ENCODE data around the gene ANKRD55.

The ANKRD55 gene

DNA sequence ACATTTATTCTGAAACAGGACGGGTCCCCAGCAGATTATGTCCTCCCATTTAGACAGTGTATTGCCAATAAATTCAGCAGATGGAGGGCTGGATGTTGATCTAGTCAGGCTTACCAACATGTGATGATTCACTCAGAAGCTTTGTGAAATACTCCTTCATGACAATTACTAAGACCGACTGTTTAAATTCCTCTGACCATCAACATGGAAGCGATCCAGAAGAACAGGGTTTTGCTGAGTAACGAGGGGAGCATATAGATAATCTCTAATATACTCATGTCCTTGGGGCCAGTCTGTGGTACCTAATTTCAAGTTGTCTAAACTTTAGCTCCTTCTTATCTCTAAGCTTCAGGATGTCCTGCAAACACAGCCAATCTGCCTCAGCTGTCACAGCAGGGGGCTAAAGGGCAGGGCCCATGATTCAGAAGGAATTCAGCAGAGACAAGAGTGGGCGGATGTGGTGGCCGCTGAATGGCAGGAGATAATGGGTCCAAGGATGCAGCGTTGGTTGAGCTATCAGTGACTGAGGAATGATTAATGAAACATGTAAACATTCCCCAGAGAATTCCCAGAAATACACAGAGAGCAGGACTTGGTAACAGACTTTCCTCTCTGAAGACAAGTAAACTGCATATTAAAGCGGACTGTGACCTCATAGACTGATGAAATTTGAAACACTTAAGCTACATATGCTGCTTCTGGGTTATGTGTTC is 109.4 kb downstream of the ANKRD55 start (continued):
- TF ChIP-seq, protein P1, sequence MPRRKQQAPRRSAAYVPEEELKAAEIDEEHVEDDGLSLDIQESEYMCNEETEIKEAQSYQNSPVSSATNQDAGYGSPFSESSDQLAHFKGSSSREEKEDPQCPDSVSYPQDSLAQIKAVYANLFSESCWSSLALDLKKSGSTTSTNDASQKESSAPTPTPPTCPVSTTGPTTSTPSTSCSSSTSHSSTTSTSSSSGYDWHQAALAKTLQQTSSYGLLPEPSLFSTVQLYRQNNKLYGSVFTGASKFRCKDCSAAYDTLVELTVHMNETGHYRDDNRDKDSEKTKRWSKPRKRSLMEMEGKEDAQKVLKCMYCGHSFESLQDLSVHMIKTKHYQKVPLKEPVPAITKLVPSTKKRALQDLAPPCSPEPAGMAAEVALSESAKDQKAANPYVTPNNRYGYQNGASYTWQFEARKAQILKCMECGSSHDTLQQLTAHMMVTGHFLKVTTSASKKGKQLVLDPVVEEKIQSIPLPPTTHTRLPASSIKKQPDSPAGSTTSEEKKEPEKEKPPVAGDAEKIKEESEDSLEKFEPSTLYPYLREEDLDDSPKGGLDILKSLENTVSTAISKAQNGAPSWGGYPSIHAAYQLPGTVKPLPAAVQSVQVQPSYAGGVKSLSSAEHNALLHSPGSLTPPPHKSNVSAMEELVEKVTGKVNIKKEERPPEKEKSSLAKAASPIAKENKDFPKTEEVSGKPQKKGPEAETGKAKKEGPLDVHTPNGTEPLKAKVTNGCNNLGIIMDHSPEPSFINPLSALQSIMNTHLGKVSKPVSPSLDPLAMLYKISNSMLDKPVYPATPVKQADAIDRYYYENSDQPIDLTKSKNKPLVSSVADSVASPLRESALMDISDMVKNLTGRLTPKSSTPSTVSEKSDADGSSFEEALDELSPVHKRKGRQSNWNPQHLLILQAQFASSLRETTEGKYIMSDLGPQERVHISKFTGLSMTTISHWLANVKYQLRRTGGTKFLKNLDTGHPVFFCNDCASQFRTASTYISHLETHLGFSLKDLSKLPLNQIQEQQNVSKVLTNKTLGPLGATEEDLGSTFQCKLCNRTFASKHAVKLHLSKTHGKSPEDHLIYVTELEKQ (tag by site-specific recombination; IDR thresholded peaks at IDR 0.05; ENCODE audit: borderline replicate concordance) = peak; percentile 90
- TF ChIP-seq, protein P2, sequence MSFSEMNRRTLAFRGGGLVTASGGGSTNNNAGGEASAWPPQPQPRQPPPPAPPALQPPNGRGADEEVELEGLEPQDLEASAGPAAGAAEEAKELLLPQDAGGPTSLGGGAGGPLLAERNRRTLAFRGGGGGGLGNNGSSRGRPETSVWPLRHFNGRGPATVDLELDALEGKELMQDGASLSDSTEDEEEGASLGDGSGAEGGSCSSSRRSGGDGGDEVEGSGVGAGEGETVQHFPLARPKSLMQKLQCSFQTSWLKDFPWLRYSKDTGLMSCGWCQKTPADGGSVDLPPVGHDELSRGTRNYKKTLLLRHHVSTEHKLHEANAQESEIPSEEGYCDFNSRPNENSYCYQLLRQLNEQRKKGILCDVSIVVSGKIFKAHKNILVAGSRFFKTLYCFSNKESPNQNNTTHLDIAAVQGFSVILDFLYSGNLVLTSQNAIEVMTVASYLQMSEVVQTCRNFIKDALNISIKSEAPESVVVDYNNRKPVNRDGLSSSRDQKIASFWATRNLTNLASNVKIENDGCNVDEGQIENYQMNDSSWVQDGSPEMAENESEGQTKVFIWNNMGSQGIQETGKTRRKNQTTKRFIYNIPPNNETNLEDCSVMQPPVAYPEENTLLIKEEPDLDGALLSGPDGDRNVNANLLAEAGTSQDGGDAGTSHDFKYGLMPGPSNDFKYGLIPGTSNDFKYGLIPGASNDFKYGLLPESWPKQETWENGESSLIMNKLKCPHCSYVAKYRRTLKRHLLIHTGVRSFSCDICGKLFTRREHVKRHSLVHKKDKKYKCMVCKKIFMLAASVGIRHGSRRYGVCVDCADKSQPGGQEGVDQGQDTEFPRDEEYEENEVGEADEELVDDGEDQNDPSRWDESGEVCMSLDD (tag by site-specific recombination; IDR thresholded peaks at IDR 0.05) = peak; percentile 40; the same call in 1 of the 2 replicates
- peak; percentile 38; the same call in 1 of the 2 replicates for TF ChIP-seq ZNF76 (tag by site-specific recombination; IDR thresholded peaks at IDR 0.05; ENCODE audit: borderline replicate concordance, low read depth)
- peak; percentile 94 for TF ChIP-seq KLF7 (tag by site-specific recombination; IDR thresholded peaks at IDR 0.05; ENCODE audit: borderline replicate concordance)
- 0 out of 2 replicates have a peak, but pooled peaks have one; percentile 39 for TF ChIP-seq ZNF335 (tag by site-specific recombination; conservative IDR thresholded peaks at IDR 0.05)
- TF ChIP-seq, protein P3, sequence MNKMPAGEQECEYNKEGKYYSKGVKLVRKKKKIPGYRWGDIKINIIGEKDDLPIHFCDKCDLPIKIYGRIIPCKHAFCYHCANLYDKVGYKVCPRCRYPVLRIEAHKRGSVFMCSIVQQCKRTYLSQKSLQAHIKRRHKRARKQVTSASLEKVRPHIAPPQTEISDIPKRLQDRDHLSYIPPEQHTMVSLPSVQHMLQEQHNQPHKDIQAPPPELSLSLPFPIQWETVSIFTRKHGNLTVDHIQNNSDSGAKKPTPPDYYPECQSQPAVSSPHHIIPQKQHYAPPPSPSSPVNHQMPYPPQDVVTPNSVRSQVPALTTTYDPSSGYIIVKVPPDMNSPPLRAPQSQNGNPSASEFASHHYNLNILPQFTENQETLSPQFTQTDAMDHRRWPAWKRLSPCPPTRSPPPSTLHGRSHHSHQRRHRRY (tag by site-specific recombination; IDR thresholded peaks at IDR 0.05) = 0 out of 2 replicates have a peak, but pooled peaks have one; percentile 38
- peak; percentile 97 for TF ChIP-seq ZNF366 (tag by site-specific recombination; conservative IDR thresholded peaks at IDR 0.05)
- peak; percentile 27; the same call in 1 of the 2 replicates for TF ChIP-seq ZNF146 (tag by site-specific recombination; IDR thresholded peaks at IDR 0.05)
- TF ChIP-seq, protein P4, sequence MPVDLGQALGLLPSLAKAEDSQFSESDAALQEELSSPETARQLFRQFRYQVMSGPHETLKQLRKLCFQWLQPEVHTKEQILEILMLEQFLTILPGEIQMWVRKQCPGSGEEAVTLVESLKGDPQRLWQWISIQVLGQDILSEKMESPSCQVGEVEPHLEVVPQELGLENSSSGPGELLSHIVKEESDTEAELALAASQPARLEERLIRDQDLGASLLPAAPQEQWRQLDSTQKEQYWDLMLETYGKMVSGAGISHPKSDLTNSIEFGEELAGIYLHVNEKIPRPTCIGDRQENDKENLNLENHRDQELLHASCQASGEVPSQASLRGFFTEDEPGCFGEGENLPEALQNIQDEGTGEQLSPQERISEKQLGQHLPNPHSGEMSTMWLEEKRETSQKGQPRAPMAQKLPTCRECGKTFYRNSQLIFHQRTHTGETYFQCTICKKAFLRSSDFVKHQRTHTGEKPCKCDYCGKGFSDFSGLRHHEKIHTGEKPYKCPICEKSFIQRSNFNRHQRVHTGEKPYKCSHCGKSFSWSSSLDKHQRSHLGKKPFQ (tag by site-specific recombination; IDR thresholded peaks at IDR 0.05) = peak; percentile 68; the same call in 1 of the 2 replicates
- TF ChIP-seq ZNF558 (tag by site-specific recombination; IDR thresholded peaks at IDR 0.05) = peak; percentile 90
- TF ChIP-seq ZNF174 (tag by site-specific recombination; IDR thresholded peaks at IDR 0.05) = no peak
- TF ChIP-seq ZNF707 (tag by site-specific recombination; IDR thresholded peaks at IDR 0.05) = no peak
- TF ChIP-seq GLIS2 (tag by site-specific recombination; IDR thresholded peaks at IDR 0.05) = peak; percentile 61
- peak; percentile 62; the same call in 1 of the 2 replicates for TF ChIP-seq SCRT2 (tag by site-specific recombination; IDR thresholded peaks at IDR 0.05)
- TF ChIP-seq ZNF664 (tag by site-specific recombination; IDR thresholded peaks at IDR 0.05) = no peak
- TF ChIP-seq, protein P5, sequence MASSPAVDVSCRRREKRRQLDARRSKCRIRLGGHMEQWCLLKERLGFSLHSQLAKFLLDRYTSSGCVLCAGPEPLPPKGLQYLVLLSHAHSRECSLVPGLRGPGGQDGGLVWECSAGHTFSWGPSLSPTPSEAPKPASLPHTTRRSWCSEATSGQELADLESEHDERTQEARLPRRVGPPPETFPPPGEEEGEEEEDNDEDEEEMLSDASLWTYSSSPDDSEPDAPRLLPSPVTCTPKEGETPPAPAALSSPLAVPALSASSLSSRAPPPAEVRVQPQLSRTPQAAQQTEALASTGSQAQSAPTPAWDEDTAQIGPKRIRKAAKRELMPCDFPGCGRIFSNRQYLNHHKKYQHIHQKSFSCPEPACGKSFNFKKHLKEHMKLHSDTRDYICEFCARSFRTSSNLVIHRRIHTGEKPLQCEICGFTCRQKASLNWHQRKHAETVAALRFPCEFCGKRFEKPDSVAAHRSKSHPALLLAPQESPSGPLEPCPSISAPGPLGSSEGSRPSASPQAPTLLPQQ (tag by site-specific recombination; IDR thresholded peaks at IDR 0.05) = peak; percentile 94
- TF ChIP-seq, protein P6, sequence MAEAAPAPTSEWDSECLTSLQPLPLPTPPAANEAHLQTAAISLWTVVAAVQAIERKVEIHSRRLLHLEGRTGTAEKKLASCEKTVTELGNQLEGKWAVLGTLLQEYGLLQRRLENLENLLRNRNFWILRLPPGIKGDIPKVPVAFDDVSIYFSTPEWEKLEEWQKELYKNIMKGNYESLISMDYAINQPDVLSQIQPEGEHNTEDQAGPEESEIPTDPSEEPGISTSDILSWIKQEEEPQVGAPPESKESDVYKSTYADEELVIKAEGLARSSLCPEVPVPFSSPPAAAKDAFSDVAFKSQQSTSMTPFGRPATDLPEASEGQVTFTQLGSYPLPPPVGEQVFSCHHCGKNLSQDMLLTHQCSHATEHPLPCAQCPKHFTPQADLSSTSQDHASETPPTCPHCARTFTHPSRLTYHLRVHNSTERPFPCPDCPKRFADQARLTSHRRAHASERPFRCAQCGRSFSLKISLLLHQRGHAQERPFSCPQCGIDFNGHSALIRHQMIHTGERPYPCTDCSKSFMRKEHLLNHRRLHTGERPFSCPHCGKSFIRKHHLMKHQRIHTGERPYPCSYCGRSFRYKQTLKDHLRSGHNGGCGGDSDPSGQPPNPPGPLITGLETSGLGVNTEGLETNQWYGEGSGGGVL (tag by site-specific recombination; IDR thresholded peaks at IDR 0.05) = peak; percentile 60
- TF ChIP-seq, protein P7, sequence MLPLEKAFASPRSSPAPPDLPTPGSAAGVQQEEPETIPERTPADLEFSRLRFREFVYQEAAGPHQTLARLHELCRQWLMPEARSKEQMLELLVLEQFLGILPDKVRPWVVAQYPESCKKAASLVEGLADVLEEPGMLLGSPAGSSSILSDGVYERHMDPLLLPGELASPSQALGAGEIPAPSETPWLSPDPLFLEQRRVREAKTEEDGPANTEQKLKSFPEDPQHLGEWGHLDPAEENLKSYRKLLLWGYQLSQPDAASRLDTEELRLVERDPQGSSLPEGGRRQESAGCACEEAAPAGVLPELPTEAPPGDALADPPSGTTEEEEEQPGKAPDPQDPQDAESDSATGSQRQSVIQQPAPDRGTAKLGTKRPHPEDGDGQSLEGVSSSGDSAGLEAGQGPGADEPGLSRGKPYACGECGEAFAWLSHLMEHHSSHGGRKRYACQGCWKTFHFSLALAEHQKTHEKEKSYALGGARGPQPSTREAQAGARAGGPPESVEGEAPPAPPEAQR (tag by site-specific recombination; IDR thresholded peaks at IDR 0.05) = no peak
- TF ChIP-seq, protein P8, sequence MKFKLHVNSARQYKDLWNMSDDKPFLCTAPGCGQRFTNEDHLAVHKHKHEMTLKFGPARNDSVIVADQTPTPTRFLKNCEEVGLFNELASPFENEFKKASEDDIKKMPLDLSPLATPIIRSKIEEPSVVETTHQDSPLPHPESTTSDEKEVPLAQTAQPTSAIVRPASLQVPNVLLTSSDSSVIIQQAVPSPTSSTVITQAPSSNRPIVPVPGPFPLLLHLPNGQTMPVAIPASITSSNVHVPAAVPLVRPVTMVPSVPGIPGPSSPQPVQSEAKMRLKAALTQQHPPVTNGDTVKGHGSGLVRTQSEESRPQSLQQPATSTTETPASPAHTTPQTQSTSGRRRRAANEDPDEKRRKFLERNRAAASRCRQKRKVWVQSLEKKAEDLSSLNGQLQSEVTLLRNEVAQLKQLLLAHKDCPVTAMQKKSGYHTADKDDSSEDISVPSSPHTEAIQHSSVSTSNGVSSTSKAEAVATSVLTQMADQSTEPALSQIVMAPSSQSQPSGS (tag by site-specific recombination; IDR thresholded peaks at IDR 0.05; ENCODE audit: low read depth) = peak; percentile 75
- TF ChIP-seq ZNF521 (tag by site-specific recombination; IDR thresholded peaks at IDR 0.05) = no peak
- TF ChIP-seq ZSCAN30 (tag by site-specific recombination; IDR thresholded peaks at IDR 0.05) = peak; percentile 70; the same call in 1 of the 2 replicates
- TF ChIP-seq ZNF391 (tag by site-specific recombination; IDR thresholded peaks at IDR 0.05; ENCODE audit: borderline replicate concordance, low read depth) = peak; percentile 55; the same call in 1 of the 2 replicates

Data from HEK293 (cell line).